A673 (cell line): ENCODE data around the gene HSPB6. TPM values are rescaled to one million over a fixed set of nuclear protein-coding genes. Genes with fewer than 3 reads are reported as not detected.
"Not testable (repeated sequence)": the region's sequence is repeated elsewhere in the genome, so short reads cannot be mapped to it uniquely, and the experiment has no call there.

Source experiments
- BruUV-seq: library from RNA; stranded (reverse); fragments of 400-500 nt; replicated peaks from 2 replicates; lab custom pipeline; 2021; lab: Mats Ljungman, UMichigan
- CTCF ChIA-PET: fragments of 300-600 bp; sonication (Branson Sonifier 250); formaldehyde crosslinking; loops from one replicate; lab custom pipeline; 2022; ENCODE audit warnings: antibody characterized with exemption; lab: Charles Lee
- POLR2A ChIA-PET: fragments of 300-600 bp; sonication (Branson Sonifier 250); formaldehyde crosslinking; loops from one replicate; lab custom pipeline; 2022; ENCODE audit warnings: antibody characterized with exemption; ENCODE audit not compliant: low non-redundant PET; lab: Charles Lee
- DNase-seq: peaks from one replicate; pipeline ENCODE4 v3.0.0-alpha.2; 2015; ENCODE audit warnings: low spot score
- H3K27ac ChIP-seq: fragments of 200-600 bp; sonication (generic); 2 replicates; pipeline ENCODE4 v1.5.1; 2016; ENCODE audit warnings: mixed run types, low read depth, mild to moderate bottlenecking, mixed read lengths, antibody characterized with exemption, low read length; ENCODE audit not compliant: poor library complexity, severe bottlenecking
- H3K27me3 ChIP-seq: fragments of 200-600 bp; sonication (generic); replicated peaks from 2 replicates; pipeline ENCODE4 v1.6.1; 2017; ENCODE audit warnings: mixed run types, low read depth, mild to moderate bottlenecking, mixed read lengths, antibody characterized with exemption, low read length; ENCODE audit not compliant: insufficient read depth, poor library complexity
- H3K36me3 ChIP-seq: fragments of 200-600 bp; sonication (generic); 2 replicates; pipeline ENCODE4 v1.6.1; 2016; ENCODE audit warnings: mixed run types, mild to moderate bottlenecking, mixed read lengths, antibody characterized with exemption, low read length; ENCODE audit not compliant: insufficient read depth, poor library complexity, severe bottlenecking
- H3K4me1 ChIP-seq: fragments of 200-600 bp; sonication (generic); 2 replicates; pipeline ENCODE4 v1.6.1; 2017; ENCODE audit warnings: mixed run types, mild to moderate bottlenecking, mixed read lengths, antibody characterized with exemption, low read length; ENCODE audit not compliant: insufficient read depth, poor library complexity, severe bottlenecking
- H3K4me3 ChIP-seq: fragments of 200-600 bp; sonication (generic); 2 replicates; pipeline ENCODE4 v1.5.1; 2016; ENCODE audit warnings: low read depth, mixed run types, mild to moderate bottlenecking, mixed read lengths, low read length; ENCODE audit not compliant: poor library complexity, severe bottlenecking
- H3K9me3 ChIP-seq: fragments of 200-600 bp; sonication (generic); 2 replicates; pipeline ENCODE4 v1.6.1; 2016; ENCODE audit warnings: mixed run types, low read depth, mild to moderate bottlenecking, mixed read lengths, antibody characterized with exemption, low read length; ENCODE audit not compliant: poor library complexity, severe bottlenecking
- EZH2 ChIP-seq: fragments of 200-600 bp; sonication (generic); IDR thresholded peaks from 2 replicates; pipeline ENCODE4 v1.6.1; 2017; ENCODE audit warnings: borderline replicate concordance, low read depth, mild to moderate bottlenecking, mixed read lengths, antibody characterized with exemption, low read length; ENCODE audit not compliant: poor library complexity, severe bottlenecking
- intact Hi-C: fragments of 100-400 bp; cut with micrococcal nuclease; formaldehyde crosslinking; loops from one replicate; pipeline ENCODE4 v1.10.0; 2022; ENCODE audit not compliant: unreplicated experiment
- total RNA-seq: library from RNA; stranded (reverse); gene quantifications from 2 replicates; pipeline ENCODE4 v1.2.3, GENCODE V29; 2021
- TF ChIP-seq, protein P1 (sequence below): fragments of 300-800, 200-600 bp; sonication (generic); conservative IDR thresholded peaks from 2 replicates; pipeline ENCODE4 v1.5.1; 2017; ENCODE audit warnings: low read depth, mild to moderate bottlenecking, antibody characterized with exemption, low read length, moderate library complexity, mixed read lengths

The HSPB6 gene
- total RNA-seq, 1 experiment from 2014 or later: not detected

DNA sequence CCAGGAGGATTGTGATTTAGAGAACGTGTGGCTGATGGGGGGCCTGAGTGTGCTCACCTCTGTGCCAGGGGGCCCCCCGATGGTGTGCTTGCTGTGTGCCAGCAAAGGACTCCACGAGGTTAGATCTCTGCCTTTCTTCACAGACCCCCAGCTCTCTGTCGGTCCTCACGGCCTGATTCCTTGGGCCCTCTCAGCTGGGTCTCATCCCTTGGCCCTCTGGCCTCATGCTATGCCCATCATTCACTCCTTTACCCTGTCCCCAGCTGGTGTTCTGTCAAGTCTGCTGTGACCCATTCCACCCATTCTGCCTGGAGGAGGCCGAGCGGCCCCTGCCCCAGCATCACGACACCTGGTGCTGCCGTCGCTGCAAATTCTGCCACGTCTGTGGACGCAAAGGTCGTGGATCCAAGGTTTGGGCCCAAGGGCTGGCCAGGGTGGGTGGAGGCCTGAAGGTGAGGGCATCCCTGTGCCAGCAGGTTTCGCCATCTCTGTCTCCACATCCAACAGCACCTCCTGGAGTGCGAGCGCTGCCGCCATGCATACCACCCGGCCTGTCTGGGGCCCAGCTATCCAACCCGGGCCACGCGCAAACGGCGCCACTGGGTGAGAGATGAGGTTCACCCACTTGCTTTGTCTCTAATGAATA is 31.5 kb downstream of the HSPB6 start:
- Histone ChIP-seq H3K27me3 (no peaks in the 10 kb centered on the region), H3K36me3 (peaks cover 90% of the 10 kb centered on the region), H3K27ac (no peak overlapping the region), H3K4me3 (no peak overlapping the region), H3K9me3 (no peaks in the 10 kb centered on the region), H3K4me1 (no peaks in the 10 kb centered on the region)
- TF ChIP-seq, protein P1, sequence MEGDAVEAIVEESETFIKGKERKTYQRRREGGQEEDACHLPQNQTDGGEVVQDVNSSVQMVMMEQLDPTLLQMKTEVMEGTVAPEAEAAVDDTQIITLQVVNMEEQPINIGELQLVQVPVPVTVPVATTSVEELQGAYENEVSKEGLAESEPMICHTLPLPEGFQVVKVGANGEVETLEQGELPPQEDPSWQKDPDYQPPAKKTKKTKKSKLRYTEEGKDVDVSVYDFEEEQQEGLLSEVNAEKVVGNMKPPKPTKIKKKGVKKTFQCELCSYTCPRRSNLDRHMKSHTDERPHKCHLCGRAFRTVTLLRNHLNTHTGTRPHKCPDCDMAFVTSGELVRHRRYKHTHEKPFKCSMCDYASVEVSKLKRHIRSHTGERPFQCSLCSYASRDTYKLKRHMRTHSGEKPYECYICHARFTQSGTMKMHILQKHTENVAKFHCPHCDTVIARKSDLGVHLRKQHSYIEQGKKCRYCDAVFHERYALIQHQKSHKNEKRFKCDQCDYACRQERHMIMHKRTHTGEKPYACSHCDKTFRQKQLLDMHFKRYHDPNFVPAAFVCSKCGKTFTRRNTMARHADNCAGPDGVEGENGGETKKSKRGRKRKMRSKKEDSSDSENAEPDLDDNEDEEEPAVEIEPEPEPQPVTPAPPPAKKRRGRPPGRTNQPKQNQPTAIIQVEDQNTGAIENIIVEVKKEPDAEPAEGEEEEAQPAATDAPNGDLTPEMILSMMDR: no peak
- TF ChIP-seq EZH2: no peak
- intact Hi-C loops: no loop called here
- no peak for DNase-seq
- BruUV-seq: no TSS peak
- ChIA-PET CTCF (no interaction called here), POLR2A (no interaction called here)

DNA sequence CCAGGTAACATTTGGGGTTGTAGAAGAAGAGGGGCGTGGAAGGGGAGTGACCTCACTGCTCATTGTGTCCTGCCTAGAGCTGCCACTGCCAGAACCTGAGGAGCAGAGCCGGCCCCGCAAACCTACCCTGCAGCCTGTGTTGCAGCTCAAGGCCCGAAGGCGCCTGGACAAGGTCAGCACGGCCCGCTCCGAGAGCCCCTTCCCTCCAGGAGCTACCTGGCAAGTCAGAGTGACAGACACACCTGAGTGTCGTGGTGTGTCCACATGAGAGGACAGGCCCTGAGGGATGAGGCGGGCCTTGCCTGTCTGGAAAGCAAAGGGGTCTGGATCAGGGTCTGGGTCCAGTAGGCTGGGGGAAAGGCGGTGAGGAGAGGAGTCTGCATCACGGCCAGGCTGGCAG is 32.3 kb downstream of the HSPB6 start:
- intact Hi-C loops: no loop called here
- TF ChIP-seq EZH2: no peak
- TF ChIP-seq, protein P1: no peak
- Histone ChIP-seq H3K27me3 (no peaks in the 10 kb centered on the region), H3K9me3 (no peaks in the 10 kb centered on the region), H3K36me3 (peaks cover 89% of the 10 kb centered on the region), H3K4me1 (no peaks in the 10 kb centered on the region), H3K27ac (no peak overlapping the region), H3K4me3 (no peak overlapping the region)
- no TSS peak for BruUV-seq
- POLR2A ChIA-PET: no interaction called here
- CTCF ChIA-PET: no interaction called here
- DNase-seq: no peak

DNA sequence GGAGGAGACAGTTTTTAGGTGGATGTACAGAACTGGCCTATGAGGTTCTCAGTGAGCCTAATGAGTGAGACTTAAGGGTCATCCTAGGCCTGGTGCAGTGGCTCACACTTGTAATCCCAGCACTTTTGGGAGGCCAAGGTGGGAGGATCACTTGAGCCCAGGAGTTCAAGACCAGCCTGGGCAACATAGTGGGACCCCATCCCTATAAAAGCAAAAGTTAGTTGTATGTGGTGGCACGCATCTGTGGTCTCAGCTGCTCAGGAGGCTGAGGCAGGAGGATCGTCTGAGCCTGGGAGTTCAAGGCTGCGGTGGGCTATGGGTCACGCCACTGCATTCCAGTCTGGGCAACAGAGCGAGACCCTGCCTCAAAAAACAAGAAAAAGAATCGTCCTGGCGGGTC is 32.7 kb downstream of the HSPB6 start:
- CTCF ChIA-PET, H3K4me3 ChIP-seq, intact Hi-C loops, DNase-seq, H3K9me3 ChIP-seq, H3K27me3 ChIP-seq, POLR2A ChIA-PET, BruUV-seq, H3K27ac ChIP-seq, H3K4me1 ChIP-seq: not testable (repeated sequence)
- H3K36me3 ChIP-seq: peaks cover 84% of the 10 kb centered on the region

DNA sequence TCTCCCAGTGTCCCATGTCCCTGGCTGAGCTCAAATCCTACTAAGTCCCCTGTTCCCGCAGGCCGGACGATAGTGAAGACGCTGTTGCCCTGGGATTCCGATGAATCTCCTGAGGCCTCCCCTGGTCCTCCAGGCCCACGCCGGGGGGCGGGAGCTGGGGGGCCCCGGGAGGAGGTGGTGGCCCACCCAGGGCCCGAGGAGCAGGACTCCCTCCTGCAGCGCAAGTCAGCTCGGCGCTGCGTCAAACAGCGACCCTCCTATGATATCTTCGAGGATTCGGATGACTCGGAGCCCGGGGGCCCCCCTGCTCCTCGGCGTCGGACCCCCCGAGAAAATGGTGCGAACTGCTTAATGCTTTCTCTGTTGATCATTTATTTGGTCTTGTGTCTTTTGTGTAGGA is 33.2 kb downstream of the HSPB6 start:
- TF ChIP-seq, protein P1: no peak
- TF ChIP-seq EZH2: no peak
- H3K4me3 ChIP-seq: no peak overlapping the region
- intact Hi-C loops: no loop called here
- no peak overlapping the region for H3K27ac ChIP-seq
- ChIA-PET POLR2A (no interaction called here), CTCF (interaction anchor here (0.6 kb wide), 1 partner anchor 90 kb away, joined by 3 read pairs; no protein-coding TSS in a partner anchor)
- peaks cover 2% of the 10 kb centered on the region for H3K4me1 ChIP-seq
- DNase-seq: no peak
- no peaks in the 10 kb centered on the region for H3K27me3 ChIP-seq
- no TSS peak for BruUV-seq
- H3K9me3 ChIP-seq: no peaks in the 10 kb centered on the region
- H3K36me3 ChIP-seq: peaks cover 80% of the 10 kb centered on the region
